H1 (cell line): ENCODE measurements around the gene WNT7A. TPM values are rescaled to one million over a fixed set of nuclear protein-coding genes. Genes with fewer than 3 reads are reported as not detected.

Experiments
- CTCF ChIA-PET: fragments of 300-600 bp; sonication (Branson Sonifier 250); formaldehyde crosslinking; loops from one replicate; lab custom pipeline; 2021; ENCODE audit not compliant: partially characterized antibody; lab: Charles Lee
- POLR2A ChIA-PET: fragments of 300-600 bp; sonication (Branson Sonifier 250); formaldehyde crosslinking; loops from one replicate; lab custom pipeline; 2021; ENCODE audit warnings: inconsistent platforms; ENCODE audit not compliant: partially characterized antibody; lab: Charles Lee
- DNase-seq, 2 experiments: peaks; one replicate each; pipeline versions ENCODE4 v3.0.0 to v3.0.0-alpha.2; 2010 to 2022; ENCODE audit warnings: low spot score in 2 of 2, low read depth in 1 of 2, mixed read lengths in 1 of 2
- FAIRE-seq: peaks from 2 replicates; lab custom pipeline; 2011; peaks lifted over from hg19 to GRCh38; lab: Jason Lieb, UNC
- H2AFZ ChIP-seq: 2 replicates; pipeline ENCODE4 v1.8.1; 2012; ENCODE audit warnings: low read length, inconsistent platforms
- H2AK5ac ChIP-seq: 2 replicates; pipeline ENCODE4 v1.6.1; 2013; ENCODE audit warnings: low read depth, low read length
- H2BK120ac ChIP-seq: replicated peaks from 2 replicates; pipeline ENCODE3; 2013; ENCODE audit warnings: low read depth, low read length, inconsistent platforms
- H2BK12ac ChIP-seq: 2 replicates; pipeline ENCODE4 v1.6.1; 2013; ENCODE audit warnings: low read depth, low read length
- H2BK15ac ChIP-seq: 2 replicates; pipeline ENCODE4 v1.6.1; 2013; ENCODE audit warnings: low read length
- H2BK20ac ChIP-seq: 2 replicates; pipeline ENCODE4 v1.6.1; 2013; ENCODE audit warnings: low read length
- H2BK5ac ChIP-seq: 2 replicates; pipeline ENCODE4 v1.6.1; 2013; ENCODE audit warnings: low read depth, low read length
- H3K14ac ChIP-seq: 2 replicates; pipeline ENCODE4 v1.6.1; 2013; ENCODE audit warnings: inconsistent platforms; ENCODE audit not compliant: insufficient read length
- H3K18ac ChIP-seq: 2 replicates; pipeline ENCODE4 v1.6.1; 2013; ENCODE audit warnings: low read length; ENCODE audit errors: extremely low read depth
- H3K23ac ChIP-seq: 2 replicates; pipeline ENCODE4 v1.6.1; 2013; ENCODE audit warnings: inconsistent platforms; ENCODE audit not compliant: insufficient read length
- H3K23me2 ChIP-seq: 2 replicates; pipeline ENCODE4 v1.6.1; 2013; ENCODE audit warnings: low read depth, low read length
- H3K27ac ChIP-seq: 2 replicates; pipeline ENCODE4 v1.6.1; 2011; ENCODE audit warnings: low read depth, low read length, inconsistent platforms
- H3K27me3 ChIP-seq, 4 experiments: replicated peaks in 1 of 4; 1 replicate in 1 of 4; 2 replicates in 3 of 4; pipeline versions ENCODE4 v1.6.1 to v1.8.1; 2011 to 2013; ENCODE audit warnings: low read length in 3 of 4, mild to moderate bottlenecking in 3 of 4, inconsistent platforms in 2 of 4, mixed read lengths in 2 of 4, moderate library complexity in 1 of 4; ENCODE audit not compliant: control insufficient read depth in 3 of 4, insufficient read depth in 3 of 4; ENCODE audit errors: extremely low read depth in 1 of 4
- H3K36me3 ChIP-seq, 4 experiments: 2 replicates each; pipeline versions ENCODE4 v1.6.1 to v1.8.1; 2011 to 2013; ENCODE audit warnings: mild to moderate bottlenecking in 4 of 4, low read length in 3 of 4, moderate library complexity in 2 of 4, control low read depth in 1 of 4, inconsistent platforms in 1 of 4; ENCODE audit not compliant: insufficient read depth in 4 of 4, control insufficient read depth in 2 of 4
- H3K4ac ChIP-seq: replicated peaks from 2 replicates; pipeline ENCODE3; 2013; ENCODE audit warnings: low read length, low read depth, mixed read lengths, inconsistent platforms; ENCODE audit not compliant: insufficient read length
- H3K4me1 ChIP-seq, 4 experiments: replicated peaks in 1 of 4; 1 replicate in 1 of 4; 2 replicates in 3 of 4; pipeline versions ENCODE4 v1.6.1 to v1.8.1; 2011 to 2013; ENCODE audit warnings: low read length in 3 of 4, inconsistent platforms in 2 of 4, mixed read lengths in 1 of 4; ENCODE audit not compliant: insufficient read depth in 4 of 4, control insufficient read depth in 3 of 4
- H3K4me2 ChIP-seq, 2 experiments: 2 replicates each; pipeline versions ENCODE4 v1.6.1 to v1.8.1; 2011 to 2013; ENCODE audit warnings: low read depth in 2 of 2, low read length in 2 of 2, control low read depth in 1 of 2, inconsistent platforms in 1 of 2, mild to moderate bottlenecking in 1 of 2; ENCODE audit not compliant: insufficient read depth in 1 of 2
- H3K4me3 ChIP-seq, 4 experiments: fragments of 200-600, 300-600 bp in 1 of 4; sonication (generic), shearing (Covaris generic), sonication (Bioruptor Twin) in 1 of 4; 2 replicates each; pipeline versions ENCODE4 v1.5.1 to v1.8.1; 2011 to 2016; ENCODE audit warnings: low read length in 4 of 4, low read depth in 3 of 4, control low read depth in 2 of 4, inconsistent platforms in 2 of 4, mild to moderate bottlenecking in 2 of 4, mixed read lengths in 1 of 4, moderate library complexity in 1 of 4; ENCODE audit not compliant: insufficient read depth in 2 of 4; ENCODE audit errors: extremely low read depth in 1 of 4
- H3K56ac ChIP-seq: replicated peaks from 2 replicates; pipeline ENCODE3; 2013; ENCODE audit warnings: low read depth, mild to moderate bottlenecking, mixed read lengths, low read length, inconsistent platforms; ENCODE audit not compliant: insufficient read length
- H3K79me1 ChIP-seq: 2 replicates; pipeline ENCODE4 v1.6.1; 2013; ENCODE audit warnings: low read depth, low read length, control low read depth
- H3K79me2 ChIP-seq, 2 experiments: 2 replicates each; pipeline versions ENCODE4 v1.6.1 to v1.8.1; 2012 to 2013; ENCODE audit warnings: low read length in 2 of 2, mild to moderate bottlenecking in 2 of 2, inconsistent platforms in 1 of 2; ENCODE audit not compliant: insufficient read depth in 2 of 2, control insufficient read depth in 1 of 2
- H3K9ac ChIP-seq, 4 experiments: replicated peaks in 1 of 4; 1 replicate in 1 of 4; 2 replicates in 3 of 4; pipeline versions ENCODE4 v1.6.1 to v1.8.1; 2011 to 2013; ENCODE audit warnings: low read depth in 3 of 4, low read length in 3 of 4, control low read depth in 2 of 4, mild to moderate bottlenecking in 2 of 4, moderate library complexity in 2 of 4, inconsistent platforms in 1 of 4; ENCODE audit errors: extremely low read depth in 1 of 4
- H3K9me3 ChIP-seq, 2 experiments: 2 replicates each; pipeline versions ENCODE4 v1.6.1 to v1.8.1; 2012 to 2013; ENCODE audit warnings: mild to moderate bottlenecking in 2 of 2, moderate library complexity in 2 of 2, control low read depth in 1 of 2, inconsistent platforms in 1 of 2, low read depth in 1 of 2, low read length in 1 of 2, mixed read lengths in 1 of 2; ENCODE audit not compliant: insufficient read depth in 2 of 2
- H4K20me1 ChIP-seq, 2 experiments: replicated peaks in 1 of 2; 2 replicates each; pipeline versions ENCODE3 to v1.8.1; 2011 to 2013; ENCODE audit warnings: inconsistent platforms in 2 of 2, low read length in 2 of 2, mild to moderate bottlenecking in 1 of 2; ENCODE audit not compliant: insufficient read depth in 2 of 2, control insufficient read depth in 1 of 2
- H4K5ac ChIP-seq: 2 replicates; pipeline ENCODE4 v1.6.1; 2013; ENCODE audit warnings: low read length, low read depth, mixed read lengths, inconsistent platforms; ENCODE audit not compliant: insufficient read length
- H4K8ac ChIP-seq: 2 replicates; pipeline ENCODE4 v1.8.0; 2013; ENCODE audit warnings: mild to moderate bottlenecking, moderate library complexity, low read length, inconsistent platforms; ENCODE audit not compliant: insufficient read depth; ENCODE audit errors: extremely low read depth
- H4K91ac ChIP-seq: replicated peaks from 2 replicates; pipeline ENCODE3; 2013; ENCODE audit warnings: low read length, mixed read lengths, inconsistent platforms; ENCODE audit not compliant: insufficient read length
- BACH1 ChIP-seq: IDR thresholded peaks from 2 replicates; pipeline ENCODE4 v1.6.1; 2012; ENCODE audit warnings: low read length, improper control_type of control experiment
- CBX8 ChIP-seq: fragments of 300-800, 300-1000 bp; sonication (generic); IDR thresholded peaks from 2 replicates; pipeline ENCODE4 v1.7.1; 2016; ENCODE audit warnings: low read depth, low read length, borderline replicate concordance
- CEBPB ChIP-seq: IDR thresholded peaks from 2 replicates; pipeline ENCODE4 v1.6.1; 2012; ENCODE audit warnings: low read depth, low read length
- CTBP2 ChIP-seq: IDR thresholded peaks from 2 replicates; pipeline ENCODE4 v1.7.0; 2011; ENCODE audit warnings: borderline replicate concordance, mild to moderate bottlenecking, moderate library complexity, mixed read lengths, low read length; ENCODE audit not compliant: insufficient read depth, insufficient read length
- E2F6 ChIP-seq: IDR thresholded peaks from 2 replicates; pipeline ENCODE4 v1.6.1; 2012; ENCODE audit warnings: inconsistent platforms
- GTF2F1 ChIP-seq: IDR thresholded peaks from 2 replicates; pipeline ENCODE4 v1.6.1; 2012; ENCODE audit warnings: low read depth, low read length, improper control_type of control experiment, borderline replicate concordance
- JUN ChIP-seq: IDR thresholded peaks from 2 replicates; pipeline ENCODE4 v1.6.1; 2011; ENCODE audit warnings: low read depth, mild to moderate bottlenecking, improper control_type of control experiment, low read length
- KDM1A ChIP-seq: fragments of 200-600, 300-600 bp; sonication (generic); IDR thresholded peaks from 2 replicates; pipeline ENCODE4 v1.7.1; 2016; ENCODE audit warnings: mild to moderate bottlenecking, low read length, borderline replicate concordance
- MAX ChIP-seq: IDR thresholded peaks from 2 replicates; pipeline ENCODE4 v1.6.1; 2012; ENCODE audit warnings: inconsistent platforms
- NRF1 ChIP-seq: IDR thresholded peaks from 2 replicates; pipeline ENCODE4 v1.6.1; 2011; ENCODE audit warnings: mild to moderate bottlenecking, low read depth, low read length, improper control_type of control experiment
- POU5F1 ChIP-seq: IDR thresholded peaks from 2 replicates; pipeline ENCODE4 v1.6.1; 2011; ENCODE audit warnings: low read depth, mild to moderate bottlenecking, low read length, moderate library complexity
- RXRA ChIP-seq: IDR thresholded peaks from 2 replicates; pipeline ENCODE4 v1.6.1; 2011; ENCODE audit warnings: low read depth, mild to moderate bottlenecking, low read length, moderate library complexity; ENCODE audit not compliant: insufficient read depth
- SRF ChIP-seq: IDR thresholded peaks from 2 replicates; pipeline ENCODE4 v1.6.1; 2011; ENCODE audit warnings: mild to moderate bottlenecking, low read depth, low read length, moderate library complexity
- TCF12 ChIP-seq: IDR thresholded peaks from 2 replicates; pipeline ENCODE4 v1.6.1; 2011; ENCODE audit warnings: low read depth, mild to moderate bottlenecking, low read length
- WGBS, 2 experiments: shearing (Covaris generic) in 1 of 2; methylation state at CpG; one replicate each; pipeline versions ENCODE4 v1.1.6 to v1.1.7; 2013 to 2015; ENCODE audit warnings: low lambda C conversion rate in 2 of 2, mixed read lengths in 2 of 2, inconsistent platforms in 1 of 2, low coverage in 1 of 2, missing lambda C conversion rate in 1 of 2; ENCODE audit not compliant: insufficient replicate concordance in 2 of 2, insufficient coverage in 1 of 2, insufficient read length in 1 of 2; ENCODE audit errors: extremely low coverage in 1 of 2, missing lambda C conversion rate in 1 of 2; 5-methylcytosine and 5-hydroxymethylcytosine counted together
- polyA plus RNA-seq, 7 experiments: library from polyadenylated mRNA; depleted of rRNA in 3 of 7; stranded (reverse) in 5 of 7; unstranded in 2 of 7; fragments of >200 nt in 5 of 7; fragments of 200-250 nt in 2 of 7; gene quantifications; 1 replicate in 5 of 7; 2 replicates in 1 of 7; 4 replicates in 1 of 7; pipeline versions ENCODE4 v1.2.1 to v1.2.3, GENCODE V29; 2011 to 2013; ENCODE audit warnings: missing spikeins in 2 of 7, mixed read lengths in 2 of 7
- total RNA-seq: library from RNA; stranded (reverse); fragmentation: NEBNext Ultra II Directional; extraction: Animal tissue kit (Norgen Biotek cat#: 25700); gene quantifications from 2 replicates; pipeline ENCODE4 v1.2.1, GENCODE V29; 2021

Gene WNT7A
- total and polyA plus RNA-seq, 2 of the 8 experiments (the other 6 are each of a cell fraction or from before 2014, with no cell fraction given), result 0.02 TPM; not detected in 1

DNA sequence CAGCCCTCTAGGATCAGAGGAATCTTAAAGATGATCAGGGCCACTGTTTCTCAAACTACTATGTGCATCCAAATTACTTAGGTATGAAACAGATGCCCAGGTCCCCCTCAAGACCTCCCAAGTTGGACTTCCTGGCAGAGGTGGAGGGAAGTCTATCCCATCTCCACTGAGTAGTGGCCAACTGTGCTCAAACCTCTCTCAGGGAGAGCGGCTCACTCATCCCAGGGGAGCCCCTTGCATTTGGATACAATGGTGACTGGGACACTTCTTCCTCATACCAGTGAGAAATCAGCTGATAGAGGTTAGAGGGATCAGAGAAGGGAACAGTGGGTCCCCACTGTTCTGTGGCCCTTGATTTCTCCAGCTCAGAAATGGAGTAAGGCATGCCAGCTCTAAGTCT is 8.7 kb upstream of the WNT7A start:
- no peak for FAIRE-seq
- H3K79me2 ChIP-seq, result no peaks in the 10 kb centered on the region
- DNase-seq, result no peak
- H3K23me2 ChIP-seq, result no peaks in the 10 kb centered on the region
- no peak overlapping the region for H3K4ac ChIP-seq
- no peak overlapping the region for H4K5ac ChIP-seq
- H3K9me3 ChIP-seq, result 0 out of 4 replicates have a peak, but pooled peaks cover 0 to 3% of the 10 kb centered on the region in 2 experiments
- no peak overlapping the region for H2AFZ ChIP-seq
- no peak overlapping the region for H3K56ac ChIP-seq
- H2BK12ac ChIP-seq, result no peak overlapping the region
- no peak overlapping the region for H3K4me3 ChIP-seq
- no peak overlapping the region for H4K91ac ChIP-seq
- H3K18ac ChIP-seq, result no peak overlapping the region
- no peak overlapping the region for H3K9ac ChIP-seq
- H2BK5ac ChIP-seq, result no peak overlapping the region
- no peak overlapping the region for H2BK120ac ChIP-seq
- no peak overlapping the region for H2BK20ac ChIP-seq
- H2AK5ac ChIP-seq, result no peak overlapping the region
- H3K27me3 ChIP-seq, result peaks cover 0 to 6% (median 3%) of the 10 kb centered on the region in 4 experiments; a peak in 4 of 7 replicates
- H4K8ac ChIP-seq, result no peak overlapping the region
- ChIA-PET POLR2A (no interaction called here), CTCF (interaction anchor here (1.0 to 19.2 kb wide), 4 partner anchors 9 to 231 kb away, joined by 3 to 765 read pairs (median 8); partner anchors contain the start of gene WNT7A)
- H3K79me1 ChIP-seq, result no peaks in the 10 kb centered on the region
- no peak overlapping the region for H3K14ac ChIP-seq
- H3K23ac ChIP-seq, result no peak overlapping the region
- H2BK15ac ChIP-seq, result no peak overlapping the region
- no peak overlapping the region for H3K27ac ChIP-seq
- no peaks in the 10 kb centered on the region for H3K4me1 ChIP-seq
- H3K36me3 ChIP-seq, result no peaks in the 10 kb centered on the region
- H4K20me1 ChIP-seq, result no peaks in the 10 kb centered on the region
- 80% methylated on average over 1 of the region's 1 CpG; no CpG with 5 or more reads in 1 of the 2 experiments for WGBS, 2 experiments
- H3K4me2 ChIP-seq, result no peak overlapping the region
- no peak for TF ChIP-seq GTF2F1
- no peak for TF ChIP-seq NRF1
- no peak for TF ChIP-seq E2F6
- no peak for TF ChIP-seq TCF12
- no peak for TF ChIP-seq JUN
- no peak for TF ChIP-seq CBX8
- TF ChIP-seq KDM1A, result no peak
- TF ChIP-seq POU5F1, result no peak
- TF ChIP-seq CEBPB, result no peak
- no peak for TF ChIP-seq MAX
- TF ChIP-seq RXRA, result no peak
- no peak for TF ChIP-seq BACH1
- TF ChIP-seq CTBP2, result no peak
- TF ChIP-seq SRF, result no peak
